Neural cell (in vitro differentiated cells): ENCODE results near the gene LSAMP.

Source experiments
- EP300 ChIP-seq: fragments of 450-650 bp; conservative IDR thresholded peaks from 2 replicates; pipeline ENCODE4 v1.6.1; 2014; ENCODE audit warnings: antibody characterized with exemption, mild to moderate bottlenecking, moderate library complexity; ENCODE audit not compliant: poor library complexity, severe bottlenecking
- EZH2 ChIP-seq: fragments of 200-600, 300-800 bp; shearing (Covaris generic), sonication (generic); IDR thresholded peaks from 2 replicates; pipeline ENCODE4 v1.6.1; 2014; ENCODE audit warnings: antibody characterized with exemption, low read length, borderline replicate concordance, mild to moderate bottlenecking; ENCODE audit not compliant: insufficient read depth, poor library complexity, severe bottlenecking
- MXI1 ChIP-seq: fragments of 450-650 bp; conservative IDR thresholded peaks from 2 replicates; pipeline ENCODE4 v1.6.1; 2014; ENCODE audit warnings: antibody characterized with exemption, mild to moderate bottlenecking; ENCODE audit not compliant: poor library complexity, severe bottlenecking
- POLR2AphosphoS5 ChIP-seq: IDR thresholded peaks from 2 replicates; pipeline ENCODE4 v1.6.1; 2012
- RAD21 ChIP-seq: fragments of 450-650 bp; conservative IDR thresholded peaks from 2 replicates; pipeline ENCODE4 v1.6.1; 2014; ENCODE audit warnings: antibody characterized with exemption, mild to moderate bottlenecking, moderate library complexity
- SMC3 ChIP-seq: fragments of 450-650 bp; conservative IDR thresholded peaks from 2 replicates; pipeline ENCODE4 v1.6.1; 2014; ENCODE audit warnings: antibody characterized with exemption, mild to moderate bottlenecking, moderate library complexity; ENCODE audit not compliant: poor library complexity
- TAF1 ChIP-seq: IDR thresholded peaks from 2 replicates; pipeline ENCODE4 v1.6.1; 2012; ENCODE audit warnings: low read depth
- TF ChIP-seq, protein P1 (sequence below): fragments of 450-650 bp; IDR thresholded peaks from 2 replicates; pipeline ENCODE4 v1.5.1; 2014; ENCODE audit warnings: antibody characterized with exemption, mild to moderate bottlenecking, moderate library complexity; ENCODE audit not compliant: poor library complexity, severe bottlenecking
- TF ChIP-seq, protein P2 (sequence below): IDR thresholded peaks from 2 replicates; pipeline ENCODE4 v1.6.1; 2012; ENCODE audit warnings: borderline replicate concordance

DNA sequence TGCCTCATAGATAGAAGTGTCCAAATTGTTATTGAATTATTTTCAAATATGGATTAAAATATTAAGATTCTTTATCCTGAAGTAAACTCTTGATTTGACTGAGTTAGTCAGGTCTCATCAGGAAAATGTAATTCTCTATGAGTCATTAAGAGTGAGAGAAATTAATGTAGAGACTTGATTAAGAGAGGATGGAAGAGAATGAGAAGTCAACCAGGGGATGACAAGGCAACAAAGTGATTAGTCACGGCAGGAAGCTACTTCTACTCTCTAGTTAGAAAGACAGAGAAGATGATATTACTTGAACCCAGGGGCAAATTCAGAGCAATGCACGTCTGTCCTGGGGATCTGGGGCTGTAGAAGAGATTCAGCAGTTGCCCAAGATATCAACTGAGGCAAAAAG is 202.5 kb downstream of the LSAMP start:
- TF ChIP-seq, protein P1, sequence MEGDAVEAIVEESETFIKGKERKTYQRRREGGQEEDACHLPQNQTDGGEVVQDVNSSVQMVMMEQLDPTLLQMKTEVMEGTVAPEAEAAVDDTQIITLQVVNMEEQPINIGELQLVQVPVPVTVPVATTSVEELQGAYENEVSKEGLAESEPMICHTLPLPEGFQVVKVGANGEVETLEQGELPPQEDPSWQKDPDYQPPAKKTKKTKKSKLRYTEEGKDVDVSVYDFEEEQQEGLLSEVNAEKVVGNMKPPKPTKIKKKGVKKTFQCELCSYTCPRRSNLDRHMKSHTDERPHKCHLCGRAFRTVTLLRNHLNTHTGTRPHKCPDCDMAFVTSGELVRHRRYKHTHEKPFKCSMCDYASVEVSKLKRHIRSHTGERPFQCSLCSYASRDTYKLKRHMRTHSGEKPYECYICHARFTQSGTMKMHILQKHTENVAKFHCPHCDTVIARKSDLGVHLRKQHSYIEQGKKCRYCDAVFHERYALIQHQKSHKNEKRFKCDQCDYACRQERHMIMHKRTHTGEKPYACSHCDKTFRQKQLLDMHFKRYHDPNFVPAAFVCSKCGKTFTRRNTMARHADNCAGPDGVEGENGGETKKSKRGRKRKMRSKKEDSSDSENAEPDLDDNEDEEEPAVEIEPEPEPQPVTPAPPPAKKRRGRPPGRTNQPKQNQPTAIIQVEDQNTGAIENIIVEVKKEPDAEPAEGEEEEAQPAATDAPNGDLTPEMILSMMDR, result no peak
- TF ChIP-seq POLR2AphosphoS5, result no peak
- no peak for TF ChIP-seq RAD21
- TF ChIP-seq, protein P2, sequence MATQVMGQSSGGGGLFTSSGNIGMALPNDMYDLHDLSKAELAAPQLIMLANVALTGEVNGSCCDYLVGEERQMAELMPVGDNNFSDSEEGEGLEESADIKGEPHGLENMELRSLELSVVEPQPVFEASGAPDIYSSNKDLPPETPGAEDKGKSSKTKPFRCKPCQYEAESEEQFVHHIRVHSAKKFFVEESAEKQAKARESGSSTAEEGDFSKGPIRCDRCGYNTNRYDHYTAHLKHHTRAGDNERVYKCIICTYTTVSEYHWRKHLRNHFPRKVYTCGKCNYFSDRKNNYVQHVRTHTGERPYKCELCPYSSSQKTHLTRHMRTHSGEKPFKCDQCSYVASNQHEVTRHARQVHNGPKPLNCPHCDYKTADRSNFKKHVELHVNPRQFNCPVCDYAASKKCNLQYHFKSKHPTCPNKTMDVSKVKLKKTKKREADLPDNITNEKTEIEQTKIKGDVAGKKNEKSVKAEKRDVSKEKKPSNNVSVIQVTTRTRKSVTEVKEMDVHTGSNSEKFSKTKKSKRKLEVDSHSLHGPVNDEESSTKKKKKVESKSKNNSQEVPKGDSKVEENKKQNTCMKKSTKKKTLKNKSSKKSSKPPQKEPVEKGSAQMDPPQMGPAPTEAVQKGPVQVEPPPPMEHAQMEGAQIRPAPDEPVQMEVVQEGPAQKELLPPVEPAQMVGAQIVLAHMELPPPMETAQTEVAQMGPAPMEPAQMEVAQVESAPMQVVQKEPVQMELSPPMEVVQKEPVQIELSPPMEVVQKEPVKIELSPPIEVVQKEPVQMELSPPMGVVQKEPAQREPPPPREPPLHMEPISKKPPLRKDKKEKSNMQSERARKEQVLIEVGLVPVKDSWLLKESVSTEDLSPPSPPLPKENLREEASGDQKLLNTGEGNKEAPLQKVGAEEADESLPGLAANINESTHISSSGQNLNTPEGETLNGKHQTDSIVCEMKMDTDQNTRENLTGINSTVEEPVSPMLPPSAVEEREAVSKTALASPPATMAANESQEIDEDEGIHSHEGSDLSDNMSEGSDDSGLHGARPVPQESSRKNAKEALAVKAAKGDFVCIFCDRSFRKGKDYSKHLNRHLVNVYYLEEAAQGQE, result no peak
- TF ChIP-seq MXI1, result no peak
- TF ChIP-seq EZH2, result no peak
- TF ChIP-seq SMC3, result no peak
- no peak for TF ChIP-seq TAF1
- no peak for TF ChIP-seq EP300
